GM21390 (cell line): ENCODE measurements around the gene SPR.

ENCODE experiments used
- ATAC-seq: cut with Tn5 transposase; IDR thresholded peaks from one replicate; pipeline ENCODE4 v1.9.1; 2021; ENCODE audit not compliant: unreplicated experiment

Gene SPR

DNA sequence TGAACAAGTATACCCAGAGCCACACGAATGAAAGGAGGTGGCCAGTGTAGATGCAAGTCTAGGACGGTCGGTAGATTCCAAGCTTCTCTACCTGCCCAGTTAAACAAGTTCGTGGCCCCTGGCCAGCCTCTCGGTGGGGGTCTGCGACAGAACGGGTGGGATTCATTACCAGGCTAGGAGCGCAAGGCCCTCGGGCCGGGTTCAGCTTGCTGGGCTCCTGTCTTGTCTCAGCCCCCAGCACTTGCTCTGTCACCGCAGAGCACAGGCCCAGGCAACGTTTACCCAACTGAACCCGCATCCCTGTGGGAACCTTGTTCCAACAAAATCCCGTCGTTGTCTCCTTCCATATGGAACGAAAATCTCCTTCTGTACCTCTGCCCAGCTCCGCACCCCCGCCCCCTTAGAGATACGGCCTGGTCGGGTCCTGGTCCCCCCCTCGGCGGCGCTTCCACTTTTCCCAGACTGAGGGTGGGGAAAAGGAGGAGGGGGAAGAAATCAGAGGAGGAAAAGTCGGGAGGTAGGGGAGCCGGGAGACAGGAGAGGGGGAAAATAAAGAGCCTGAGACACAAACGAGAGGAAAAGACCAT lies 28.2 kb downstream of the SPR start:
- ATAC-seq: no peak

DNA sequence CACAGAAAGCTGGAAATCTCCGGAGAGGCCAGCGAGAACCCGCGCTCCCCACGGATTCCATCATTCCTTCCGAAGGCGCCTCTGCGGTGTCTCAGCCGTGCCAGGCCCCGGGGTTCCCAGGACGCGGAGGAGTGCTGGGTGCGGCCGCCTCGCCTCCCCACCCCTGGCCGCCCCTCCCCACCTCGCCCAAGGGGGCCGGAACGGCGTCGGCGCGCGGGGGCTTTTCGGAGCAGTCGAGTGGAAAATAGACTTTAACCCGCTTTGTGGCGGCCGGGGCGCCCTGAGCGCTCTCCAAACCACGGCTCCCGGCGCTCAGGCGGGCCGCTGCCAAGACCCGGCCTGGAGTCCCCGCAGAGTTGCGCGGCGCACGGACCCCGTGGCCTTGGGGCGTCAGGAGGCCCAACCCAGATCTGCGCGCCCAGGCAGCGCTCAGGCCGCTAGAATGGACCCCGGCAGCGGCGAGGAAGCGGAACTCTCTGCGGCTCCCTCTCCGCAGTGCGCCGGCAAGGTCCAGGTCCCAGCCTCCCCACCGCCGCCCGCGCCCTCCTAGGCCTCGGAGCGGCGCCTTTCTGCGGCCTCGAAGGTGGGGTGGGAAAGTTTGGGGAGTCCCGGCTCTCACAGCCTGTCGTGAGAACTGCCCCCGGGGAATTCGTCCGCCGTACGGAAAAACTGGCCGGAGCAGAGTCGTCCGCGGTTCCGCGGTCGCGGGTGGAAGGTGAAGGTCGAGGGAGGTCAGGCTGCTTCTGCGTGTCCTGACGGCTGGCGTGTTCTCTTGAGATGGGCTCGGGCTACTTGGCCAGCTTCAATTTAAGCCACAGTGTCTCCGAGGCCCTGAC lies 28.9 kb downstream of the SPR start:
- peak; percentile 58 for ATAC-seq

DNA sequence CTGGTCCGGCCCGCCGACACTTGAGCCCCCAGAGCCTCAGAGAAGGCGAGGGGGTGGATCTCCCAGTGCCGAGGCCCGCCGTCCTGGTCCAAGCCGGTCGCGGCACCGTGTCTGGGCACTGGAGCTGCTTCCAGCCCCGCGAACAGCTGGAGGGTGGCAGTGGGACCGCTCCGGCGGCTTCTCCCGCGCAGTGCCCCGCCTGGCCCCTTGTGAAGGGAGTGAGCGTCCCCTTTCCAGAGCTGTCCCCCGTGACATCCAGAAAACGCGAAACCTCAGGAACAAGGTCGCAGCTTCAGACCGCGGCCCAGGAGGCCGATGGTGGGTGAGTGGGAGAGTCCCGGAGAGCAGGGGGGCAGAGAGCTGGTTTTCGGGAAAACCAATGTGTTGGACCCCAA lies 29.5 kb downstream of the SPR start:
- peak; percentile 1 for ATAC-seq

DNA sequence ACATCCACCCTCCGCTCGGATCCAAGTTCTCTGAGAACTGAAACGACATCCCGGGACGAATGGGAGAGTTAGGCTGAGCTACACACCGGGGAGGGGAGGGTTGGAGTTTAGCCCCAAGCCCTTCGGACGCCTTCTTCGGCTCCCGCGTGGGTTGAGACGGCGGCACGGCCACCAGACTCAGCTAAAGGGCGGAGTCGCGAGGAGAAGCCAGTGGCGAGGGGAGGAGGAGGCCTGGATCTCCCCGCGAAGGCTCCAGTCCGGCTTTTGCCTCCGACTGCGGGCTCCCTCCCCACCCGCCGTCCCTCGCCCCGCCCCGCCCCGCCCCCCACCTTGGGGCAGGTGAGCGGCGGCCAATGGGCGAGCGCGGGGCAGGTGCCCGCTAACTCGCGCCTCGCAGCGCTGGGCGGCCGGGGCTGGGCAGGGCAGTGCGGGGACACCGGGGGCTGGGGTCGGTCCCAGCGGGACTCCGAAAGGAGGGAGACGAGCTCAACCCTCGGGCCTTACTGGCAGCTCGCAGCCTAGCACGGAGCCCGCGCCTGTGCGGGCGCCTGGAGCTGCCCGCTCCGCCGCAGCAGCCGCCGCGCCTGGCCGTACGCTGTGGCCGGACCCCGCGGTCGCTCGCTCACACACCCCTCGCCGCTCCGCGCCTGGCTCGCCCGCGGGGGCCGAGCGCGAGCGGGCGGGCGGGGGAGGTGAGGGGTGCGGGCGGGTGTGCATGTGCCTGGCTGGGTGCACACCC lies 30.1 kb downstream of the SPR start, which contains the start of gene EMX1:
Gene EMX1, plus strand, starts transcription at position 382 of the 739 bp plus-strand sequence. Its CDS starts 334 bp downstream, at position 716.
- ATAC-seq: peak; percentile 46

DNA sequence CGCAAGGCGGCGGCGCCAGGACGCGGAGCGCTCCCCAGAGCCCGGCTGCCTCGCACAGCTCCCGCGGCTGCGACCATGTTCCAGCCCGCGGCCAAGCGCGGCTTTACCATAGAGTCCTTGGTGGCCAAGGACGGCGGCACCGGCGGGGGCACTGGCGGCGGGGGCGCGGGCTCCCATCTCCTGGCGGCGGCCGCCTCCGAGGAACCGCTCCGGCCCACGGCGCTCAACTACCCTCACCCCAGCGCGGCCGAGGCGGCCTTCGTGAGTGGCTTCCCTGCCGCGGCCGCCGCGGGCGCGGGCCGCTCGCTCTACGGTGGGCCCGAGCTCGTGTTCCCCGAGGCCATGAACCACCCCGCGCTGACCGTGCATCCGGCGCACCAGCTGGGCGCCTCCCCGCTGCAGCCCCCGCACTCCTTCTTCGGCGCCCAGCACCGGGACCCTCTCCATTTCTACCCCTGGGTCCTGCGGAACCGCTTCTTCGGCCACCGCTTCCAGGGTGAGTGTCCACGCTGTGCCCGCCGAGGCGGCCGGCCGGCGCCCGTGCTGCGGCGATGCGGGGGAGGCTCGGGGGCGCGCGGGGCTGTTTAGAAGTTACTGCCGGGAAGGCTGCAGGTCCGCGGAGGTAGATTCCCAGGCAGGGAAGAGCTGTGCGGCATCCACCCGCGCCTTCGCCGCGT lies 30.8 kb downstream of the SPR start:
- peak; percentile 0 for ATAC-seq

DNA sequence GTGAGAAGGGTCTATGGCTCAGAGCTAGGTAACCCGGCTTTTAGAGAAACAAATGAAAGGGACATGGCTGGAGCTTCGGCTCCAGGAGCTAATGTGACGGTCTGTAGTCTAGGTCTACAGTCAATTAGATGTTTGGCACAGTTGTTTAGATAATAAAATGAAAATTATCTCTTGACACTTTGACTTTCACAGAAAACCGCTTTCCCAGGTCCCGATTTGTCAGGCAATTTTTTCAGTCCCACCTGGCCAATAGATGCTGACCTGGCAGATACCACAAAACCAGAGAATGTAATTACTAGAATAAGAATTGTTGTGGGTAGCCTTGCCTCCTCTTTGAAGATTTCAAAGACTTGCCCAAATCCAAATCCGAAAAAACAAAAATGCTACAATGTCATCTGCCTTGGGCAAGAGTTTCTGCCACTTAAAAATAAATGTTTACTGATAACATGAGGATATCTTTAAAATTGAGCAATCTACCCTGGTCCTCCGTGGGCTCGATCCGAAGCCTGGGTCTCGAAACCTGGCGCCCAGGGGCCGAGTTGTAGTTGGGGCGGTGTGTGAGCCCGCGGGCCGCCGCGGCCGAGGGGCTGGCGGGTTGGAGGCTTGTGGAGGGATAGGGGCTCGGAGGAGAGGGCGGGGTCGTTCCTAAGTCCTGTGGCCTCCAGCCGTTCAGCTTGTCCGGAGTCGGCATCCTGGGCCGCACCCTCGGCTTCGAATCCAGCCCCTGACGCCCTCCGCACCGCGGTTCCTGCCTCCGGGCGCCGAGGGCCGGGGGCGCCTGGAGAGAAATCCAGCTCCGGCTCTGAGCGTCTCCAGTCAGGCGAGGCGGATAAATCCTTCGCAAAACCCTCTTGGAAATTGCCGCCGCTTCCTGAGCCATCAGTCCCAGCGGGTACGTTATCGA lies 32.5 kb downstream of the SPR start:
- ATAC-seq: no peak

DNA sequence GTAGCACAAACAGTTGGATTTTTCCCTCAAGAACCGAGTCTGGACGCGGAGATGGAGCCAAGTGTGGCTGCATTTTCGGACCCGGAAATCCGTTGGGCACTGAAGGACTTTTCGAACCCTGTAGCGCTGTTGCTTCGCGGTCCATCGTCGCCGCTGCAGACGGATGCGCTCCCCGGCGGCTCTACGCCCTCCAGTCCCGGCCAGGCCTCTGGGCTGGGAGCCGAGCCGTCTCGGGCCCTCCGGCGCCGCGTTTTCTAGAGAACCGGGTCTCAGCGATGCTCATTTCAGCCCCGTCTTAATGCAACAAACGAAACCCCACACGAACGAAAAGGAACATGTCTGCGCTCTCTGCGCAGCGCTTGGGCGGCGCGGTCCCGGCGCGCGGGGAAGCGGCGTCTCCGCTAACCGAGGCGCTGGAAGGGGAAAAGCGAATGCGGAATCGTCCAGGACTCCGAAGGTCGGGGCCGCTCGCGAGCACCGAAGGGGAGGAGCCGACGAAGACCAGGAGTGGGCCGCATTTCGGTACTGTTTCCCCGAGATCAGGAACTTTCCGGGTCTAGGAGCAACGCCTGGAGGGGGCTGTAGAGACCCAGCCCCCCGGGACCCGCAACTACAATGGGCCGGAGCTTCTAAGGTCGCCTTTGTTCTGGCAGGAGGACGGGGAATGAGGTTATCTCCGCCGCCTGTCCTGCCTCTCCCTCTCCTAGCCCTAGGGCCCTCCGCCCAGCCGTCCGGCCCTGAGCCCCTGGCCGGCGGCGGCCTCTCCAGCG lies 33.3 kb downstream of the SPR start:
- no peak for ATAC-seq

DNA sequence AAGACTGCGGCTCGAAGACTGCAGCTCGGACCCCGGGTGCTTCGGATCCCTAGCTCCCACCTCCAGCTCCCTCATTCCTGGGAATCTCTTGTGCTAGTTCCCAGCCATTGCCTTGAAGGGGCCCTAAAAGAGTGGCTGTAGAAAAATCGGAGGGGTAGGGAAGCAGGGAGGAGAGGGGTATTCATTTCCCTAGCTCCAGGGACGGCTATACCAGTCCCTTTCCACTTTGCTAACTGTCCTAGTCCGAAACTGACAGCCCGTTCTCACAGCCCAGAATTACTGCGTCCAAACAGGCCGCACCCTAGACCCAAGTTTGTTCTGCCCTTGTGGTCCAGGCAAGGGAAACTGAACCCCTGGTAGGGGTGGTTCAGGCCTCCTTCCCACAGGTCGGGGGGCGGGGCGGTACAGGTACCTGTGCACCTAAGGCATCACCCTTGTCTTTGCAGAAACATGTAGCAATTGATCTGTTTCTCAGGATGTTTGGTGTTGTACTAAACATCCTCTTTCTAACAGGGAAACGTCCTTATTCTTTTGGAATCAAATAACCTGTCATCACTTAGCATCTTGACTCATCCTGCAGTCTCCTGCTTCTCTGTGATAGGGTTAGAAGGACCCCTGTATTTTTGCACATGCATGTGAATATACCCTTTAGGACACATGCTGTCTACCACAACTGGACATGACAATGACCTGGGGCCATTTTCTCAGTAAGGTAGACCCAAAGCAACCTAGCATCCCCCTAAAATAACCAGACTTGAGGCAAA lies 34.1 kb downstream of the SPR start:
- ATAC-seq: no peak

DNA sequence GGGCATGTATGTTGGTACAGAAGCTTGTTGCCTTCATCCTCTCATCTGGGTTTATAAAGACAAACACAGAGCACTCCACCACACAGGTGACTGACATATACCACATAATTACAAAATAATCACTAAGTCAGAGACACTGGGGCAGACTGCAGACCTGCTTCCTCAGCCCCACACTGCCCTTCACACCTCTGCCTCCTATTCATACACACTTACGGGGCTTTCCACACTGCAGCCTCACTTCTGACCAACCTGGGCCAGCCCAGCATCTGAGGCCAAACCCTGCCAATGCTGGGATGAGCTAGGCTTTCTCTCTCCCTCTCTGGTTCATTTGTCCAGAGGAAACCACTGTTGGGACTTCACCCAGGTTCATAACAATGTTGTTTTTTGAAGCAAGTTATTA lies 34.6 kb downstream of the SPR start:
- no peak for ATAC-seq

DNA sequence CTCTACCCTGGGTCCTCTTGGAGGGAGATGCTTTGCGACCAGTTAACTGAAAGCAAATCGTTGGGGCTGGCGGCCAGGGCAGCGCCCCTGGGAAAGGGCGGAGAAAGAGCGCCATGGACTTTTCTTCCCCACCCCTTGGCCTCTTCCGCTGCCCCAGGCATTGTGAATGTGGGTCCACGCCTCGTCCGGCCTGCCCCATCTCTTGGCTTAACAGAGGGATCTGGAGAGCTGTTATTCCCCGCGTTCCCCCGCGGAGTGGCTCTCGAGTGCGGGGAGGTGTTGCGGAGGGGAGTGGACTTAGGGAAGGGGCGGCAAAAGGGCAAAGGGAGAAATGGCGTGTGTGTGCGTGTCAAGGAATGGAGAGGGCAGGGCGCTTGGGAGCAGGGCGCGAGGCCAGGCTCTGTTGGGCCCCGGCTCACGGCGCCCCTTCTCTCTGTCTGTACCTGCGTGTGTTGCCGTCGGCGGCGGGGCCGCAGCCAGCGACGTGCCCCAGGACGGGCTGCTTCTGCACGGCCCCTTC lies 36.7 kb downstream of the SPR start:
- no peak for ATAC-seq

DNA sequence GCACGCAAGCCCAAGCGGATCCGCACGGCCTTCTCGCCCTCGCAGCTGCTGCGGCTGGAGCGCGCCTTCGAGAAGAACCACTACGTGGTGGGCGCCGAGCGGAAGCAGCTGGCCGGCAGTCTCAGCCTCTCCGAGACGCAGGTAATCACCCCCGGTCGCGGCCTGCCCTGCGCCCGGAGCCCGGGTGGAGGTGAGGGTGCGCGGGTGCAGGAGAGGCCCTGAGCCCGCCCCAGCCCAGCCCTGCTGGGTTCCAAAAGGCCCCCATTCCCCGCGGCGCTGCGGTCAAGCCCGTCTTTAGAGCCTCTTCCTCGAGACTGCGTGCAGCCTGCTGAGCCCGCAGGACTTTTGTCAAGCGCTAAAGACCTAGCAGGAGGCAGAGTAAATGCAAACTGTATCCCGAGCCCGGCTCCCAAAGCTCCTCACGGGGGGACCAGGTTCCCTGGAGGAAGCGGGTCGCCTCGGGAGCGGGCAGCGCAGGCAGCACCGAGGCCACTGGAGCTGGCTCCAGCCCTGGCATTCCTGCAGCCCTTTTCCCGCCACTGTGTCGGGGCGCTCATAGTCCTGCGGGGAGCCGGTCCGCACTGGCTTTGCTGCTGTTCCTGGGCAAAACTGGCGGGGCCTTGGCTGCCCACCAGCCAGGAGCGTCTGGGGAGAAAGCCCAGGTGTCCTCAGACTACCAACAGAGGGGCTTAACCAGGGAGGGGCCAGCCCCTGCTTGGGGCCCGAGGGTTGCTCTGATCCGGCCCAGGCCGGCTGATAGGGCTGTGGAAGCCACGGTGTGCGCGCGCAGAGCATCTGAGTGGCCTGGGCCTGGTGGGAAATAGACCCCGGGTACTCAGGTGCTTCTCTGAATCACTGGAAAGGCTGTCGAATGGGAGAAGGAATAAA lies 37.4 kb downstream of the SPR start:
- ATAC-seq: no peak

DNA sequence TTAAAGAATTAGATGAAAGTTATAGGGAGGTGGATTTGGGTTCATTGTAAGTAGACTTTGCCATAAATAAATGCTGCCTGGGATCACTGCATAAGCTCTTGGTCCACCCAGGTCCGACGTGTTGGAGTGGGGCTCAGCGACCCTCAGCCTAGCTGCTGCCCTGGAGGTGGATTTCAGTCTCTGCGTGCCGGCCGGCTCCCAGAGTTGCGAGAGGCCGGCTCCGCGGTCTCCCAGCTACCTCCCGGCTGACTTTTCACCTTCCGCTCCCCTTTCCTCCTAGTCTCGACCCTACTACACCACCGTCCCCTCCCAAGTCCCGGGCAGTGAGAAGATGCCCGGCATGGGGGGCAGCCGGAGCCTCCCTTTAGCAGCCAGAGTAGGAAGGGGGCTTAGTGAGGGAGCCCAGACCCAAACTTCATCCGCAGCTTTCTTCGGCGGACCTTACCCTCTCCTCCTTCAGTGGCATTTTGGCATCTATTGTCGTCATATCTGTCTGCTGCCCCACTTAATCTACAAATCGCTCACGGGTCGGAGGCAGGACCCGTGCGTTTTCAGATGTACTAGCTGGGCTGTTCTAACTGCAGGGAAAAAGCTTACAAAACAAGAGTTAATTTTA lies 38.2 kb downstream of the SPR start:
- no peak for ATAC-seq

DNA sequence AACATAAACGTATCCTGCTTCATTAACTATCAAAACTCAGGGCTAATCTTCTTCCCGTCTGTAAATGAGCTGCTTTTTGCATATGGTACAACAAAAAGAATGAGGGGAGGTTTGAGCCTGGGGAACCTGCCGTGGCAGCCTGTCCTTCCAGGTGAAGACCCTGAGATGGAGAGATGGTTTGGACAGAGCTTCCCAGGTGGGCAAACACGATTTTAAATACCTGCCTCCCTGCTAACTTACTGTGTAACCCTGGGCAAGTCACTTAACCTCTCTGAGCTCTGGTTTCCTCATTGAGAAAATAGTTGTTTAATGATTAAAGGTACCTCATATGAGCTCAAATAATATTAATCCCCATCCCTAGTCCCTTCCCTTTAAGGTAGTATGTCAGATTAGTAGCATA lies 39.2 kb downstream of the SPR start:
- ATAC-seq: no peak

DNA sequence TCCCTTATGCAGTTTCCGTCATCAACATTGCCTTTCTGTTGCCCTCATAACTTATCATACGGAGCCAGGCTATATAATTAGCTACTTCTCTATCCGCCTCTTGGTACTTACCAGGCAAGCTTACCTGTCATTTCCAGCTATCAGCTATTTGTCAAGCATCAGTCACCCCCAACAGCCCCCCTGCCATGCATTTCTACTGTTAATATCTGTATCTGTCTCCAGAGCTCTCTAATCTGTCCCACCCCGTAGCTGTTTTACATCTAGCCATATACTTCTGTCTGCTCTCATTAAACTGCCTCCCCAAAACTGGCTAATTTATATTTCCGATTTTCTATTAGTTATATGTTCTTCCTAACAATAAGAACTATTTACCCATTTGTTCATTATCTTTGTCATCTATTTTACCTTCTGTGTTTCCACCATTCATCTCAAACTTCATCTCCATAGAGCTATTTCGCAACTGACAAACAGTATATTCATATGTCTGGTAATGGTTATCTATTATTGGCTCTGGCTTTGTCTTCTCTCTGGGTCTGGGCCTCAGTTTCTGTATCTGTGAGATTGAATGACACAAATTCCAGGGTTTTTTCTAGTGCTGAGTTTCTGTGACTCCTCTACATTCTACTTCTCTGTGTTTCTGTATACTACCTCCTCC lies 39.7 kb downstream of the SPR start:
- ATAC-seq: no peak

DNA sequence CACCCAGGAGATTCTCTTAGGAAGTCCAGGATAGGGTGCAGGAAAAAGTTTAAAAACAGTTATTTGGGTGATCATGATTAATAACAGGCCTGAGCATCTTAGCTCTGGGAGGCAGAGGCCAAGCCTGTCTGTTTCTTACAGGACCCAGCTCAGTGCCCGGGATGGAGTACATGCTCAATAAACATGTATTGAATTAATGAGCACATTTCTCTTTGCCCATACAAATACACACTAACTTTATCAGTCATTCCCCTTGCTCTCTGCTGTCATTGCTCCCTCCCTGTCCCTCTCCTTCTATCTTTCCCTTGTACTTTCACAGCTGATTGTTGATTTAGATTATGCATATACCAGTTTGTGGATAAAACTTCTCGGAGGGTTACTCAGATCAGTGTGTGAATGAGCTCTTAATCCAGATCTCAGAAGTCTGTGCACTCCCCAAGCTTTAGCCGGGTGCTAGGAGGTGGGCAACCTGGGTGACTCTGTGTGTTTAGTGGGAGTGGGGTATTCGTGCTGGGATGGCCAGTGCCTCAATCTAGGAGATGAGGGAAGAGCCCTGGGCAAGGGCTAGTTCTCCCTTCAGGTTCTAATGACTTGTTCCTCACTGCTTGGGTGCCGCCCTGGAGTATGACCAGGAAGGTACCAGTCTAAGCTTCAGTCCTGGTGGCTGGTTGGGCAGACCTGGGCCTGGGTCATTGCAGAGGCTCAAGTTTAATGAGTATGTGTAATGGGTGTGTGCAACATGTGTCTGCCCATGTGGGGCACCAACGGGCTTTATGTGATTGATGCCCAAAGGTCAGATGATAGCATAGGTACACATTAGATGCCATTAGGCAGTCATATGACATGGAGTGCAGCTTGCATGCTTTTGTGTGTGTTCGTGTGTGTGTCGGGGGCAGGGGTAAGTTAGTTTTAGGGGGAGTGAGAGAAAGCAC lies 40.7 kb downstream of the SPR start:
- no peak for ATAC-seq

DNA sequence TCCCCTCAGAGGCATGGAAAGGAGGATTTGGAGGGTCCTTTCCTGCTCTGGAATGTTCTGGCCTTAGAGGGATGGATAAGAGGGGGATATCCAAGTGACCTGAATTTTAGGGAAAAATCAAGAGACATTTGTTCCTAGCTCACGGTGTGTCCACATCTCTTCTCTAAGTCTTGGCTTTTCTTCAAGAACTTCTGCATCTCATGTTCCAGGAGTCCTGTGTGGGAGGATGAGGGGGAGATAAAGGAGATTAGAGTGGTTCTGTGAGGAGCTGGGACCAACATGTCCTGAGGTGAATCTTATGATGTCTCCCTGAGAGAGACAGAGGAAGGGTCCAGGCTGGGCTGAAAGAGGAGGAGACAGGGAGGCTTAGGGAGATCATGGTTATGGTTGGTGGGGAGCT lies 41.8 kb downstream of the SPR start:
- no peak for ATAC-seq
